Measurements from ENCODE around the gene DDOST. TPM values are rescaled to one million over a fixed set of nuclear protein-coding genes. Genes with fewer than 3 reads are reported as not detected.

Gene DDOST
- polyA plus RNA-seq, 1 donor (not counting 4 experiments of a cell fraction or from before 2014, with no cell fraction given), result 263 TPM

DNA sequence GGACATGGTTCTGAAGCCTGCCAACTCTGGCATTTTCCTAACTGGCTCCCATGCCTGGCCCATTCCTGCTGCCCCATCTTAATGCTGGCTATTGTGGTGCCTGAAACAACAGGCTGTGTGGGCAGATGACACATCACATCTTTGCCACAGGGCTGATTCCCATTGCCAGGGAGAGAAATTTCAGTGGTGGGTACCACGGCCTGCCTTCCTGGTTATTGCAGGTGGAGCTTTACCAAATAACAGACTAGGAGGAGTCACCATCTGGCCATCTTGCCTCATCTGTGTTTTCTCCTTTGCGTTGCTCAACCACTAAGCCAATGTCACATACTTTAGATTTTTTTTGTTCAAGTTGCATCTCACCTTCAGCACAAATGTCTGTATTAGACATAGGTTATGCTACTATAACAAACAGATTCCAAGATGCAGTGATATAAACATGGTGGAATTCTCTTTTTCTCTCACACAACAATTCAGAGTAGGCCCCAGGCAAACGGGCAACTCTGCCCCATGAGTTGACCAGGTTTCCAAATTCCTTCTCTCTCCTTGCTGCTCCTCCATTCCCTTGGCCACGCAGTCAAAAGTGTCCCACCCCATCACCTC, 58.2 kb downstream of the DDOST start:
- Histone ChIP-seq H3K4me3 (ENCODE audit: control insufficient read depth in 2 of 3, extremely low read depth in 1 of 3, insufficient read depth in 2 of 3, low read depth in 1 of 3, low read length in 3 of 3) (no peak overlapping the region), H3K9me1 (ENCODE audit: control insufficient read depth, extremely low read depth, insufficient read depth, low read length) (peaks cover 4% of the 10 kb centered on the region), H3K79me2 (ENCODE audit: control insufficient read depth, insufficient read depth, low read length) (no peaks in the 10 kb centered on the region), H4K20me1 (ENCODE audit: control insufficient read depth, extremely low read depth, insufficient read depth, low read length) (no peaks in the 10 kb centered on the region), H3K36me3 (ENCODE audit: control insufficient read depth in 2 of 2, extremely low read depth in 1 of 2, insufficient read depth in 2 of 2, low read length in 2 of 2) (peaks cover 0 to 4% of the 10 kb centered on the region in 2 experiments), H3K9me3 (ENCODE audit: control insufficient read depth, low read depth, low read length) (no peaks in the 10 kb centered on the region), H3K9ac (ENCODE audit: control insufficient read depth, extremely low read depth, insufficient read depth, low read length) (no peak overlapping the region), H2AFZ (ENCODE audit: control insufficient read depth, low read length) (no peak overlapping the region), H3K27me3 (ENCODE audit: control insufficient read depth, extremely low read depth, insufficient read depth, low read length) (no peaks in the 10 kb centered on the region), H3K27ac (ENCODE audit: control insufficient read depth, insufficient read depth, low read length) (peak overlapping the region; percentile 78), H3K4me1 (ENCODE audit: control insufficient read depth, extremely low read depth, insufficient read depth, low read length) (peaks cover 36% of the 10 kb centered on the region), H3K4me2 (ENCODE audit: control insufficient read depth, extremely low read depth, insufficient read depth, low read depth, low read length) (no peak overlapping the region)
- TF ChIP-seq CTCF (optimal IDR thresholded peaks at IDR 0.05 in 1 of 3, IDR thresholded peaks at IDR 0.05 in 1 of 3, conservative IDR thresholded peaks at IDR 0.05 in 1 of 3; ENCODE audit: extremely low read depth in 1 of 3, insufficient read depth in 2 of 3, low read length in 3 of 3) (no peak), EZH2 (IDR thresholded peaks at IDR 0.05; ENCODE audit: low read length) (no peak)
- FAIRE-seq, result peak; percentile 87
- DNase-seq (ENCODE audit: low read depth, low spot score), result no peak
- dilution Hi-C loops (cut with MboI; ENCODE audit: extremely low pct_ligation_motif_present, low sequenced_read_pairs), result no loop called here

Other genes starting within 250 kb of the DDOST start
- gene CAMK2N1, start 175.2 kb downstream of the DDOST start, polyA plus RNA-seq, result 17.3 to 49.8 TPM (median 46.0 TPM) in 3 replicates
- 28.2 to 41.8 TPM (median 40.4 TPM) in 3 replicates for gene MUL1, start 153.2 kb downstream of the DDOST start, polyA plus RNA-seq
- 0.02 to 0.03 TPM in 2 of 3 replicates, not detected in the other for gene FAM43B, start 108.8 kb downstream of the DDOST start, polyA plus RNA-seq
- 44.9 to 136 TPM (median 64.6 TPM) in 3 replicates for gene CDA, start 72.3 kb downstream of the DDOST start, polyA plus RNA-seq
- gene PINK1, start 27.9 kb downstream of the DDOST start, polyA plus RNA-seq, result 44.6 to 58.1 TPM (median 55.9 TPM) in 3 replicates
- gene KIF17, start 56.6 kb upstream of the DDOST start, polyA plus RNA-seq, result 0.90 to 1.2 TPM (median 1.1 TPM) in 3 replicates
- 60.8 to 83.8 TPM (median 69.0 TPM) in 3 replicates for gene SH2D5, start 71.3 kb upstream of the DDOST start, polyA plus RNA-seq
- 92.8 to 156 TPM (median 148 TPM) in 3 replicates for gene HP1BP3, start 125.9 kb upstream of the DDOST start, polyA plus RNA-seq

All from keratinocyte (primary cell).